NOMO-1 (cell line): Measurements from ENCODE around the gene ZNF92.
"Not testable (repeated sequence)": the region's sequence is repeated elsewhere in the genome, so short reads cannot be mapped to it uniquely, and the experiment has no call there.

ENCODE experiments used
- DNase-seq, 2 experiments: peaks; one replicate each; lab custom pipeline; 2025; ENCODE audit not compliant: unreplicated experiment in 2 of 2; lab: John Stamatoyannopoulos, UW

The ZNF92 gene

DNA sequence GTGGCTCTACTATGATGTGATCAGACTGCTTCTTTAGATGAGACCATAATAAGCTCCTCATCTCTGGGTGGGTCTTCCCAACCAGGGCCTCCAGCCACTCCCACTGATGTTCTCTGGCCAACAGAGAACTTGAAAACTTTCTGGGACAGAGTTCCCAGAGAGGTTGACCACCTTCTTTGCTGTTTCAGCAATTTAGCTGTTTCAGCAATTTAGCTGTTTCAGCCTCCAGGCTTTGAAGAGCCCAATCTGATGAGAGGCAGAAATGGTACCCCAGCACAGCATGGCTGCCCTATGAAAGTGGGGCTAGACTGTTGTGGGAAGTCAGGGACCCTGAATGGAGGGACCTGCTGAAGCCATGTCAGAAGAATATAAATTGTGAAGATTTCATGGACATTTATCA lies 49.0 kb downstream of the ZNF92 start:
- DNase-seq, result no peak

DNA sequence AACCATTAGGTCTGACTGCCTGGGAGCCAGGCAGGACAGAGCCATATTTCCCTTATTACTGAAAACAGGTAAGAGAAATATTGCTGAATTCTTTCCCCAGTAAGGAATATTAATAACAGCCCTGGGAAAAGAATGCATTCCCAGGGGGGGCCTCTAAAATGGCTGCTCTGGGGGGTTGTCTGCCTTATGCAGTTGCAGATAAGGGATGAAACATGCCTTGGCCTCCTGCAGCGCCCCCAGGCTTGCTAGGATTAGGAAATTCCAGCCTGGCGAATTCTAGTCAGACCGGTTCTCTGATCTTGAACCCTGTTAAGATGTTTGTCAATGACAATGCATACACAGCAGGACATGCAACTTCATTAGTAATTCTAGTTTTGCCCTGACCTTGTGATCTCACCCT lies 49.6 kb downstream of the ZNF92 start:
- not testable (repeated sequence) for DNase-seq

GRCh38 chr7:65429642-65430343 lies 56.1 kb downstream of the ZNF92 start:
- DNase-seq, result no peak

GRCh38 chr7:65430344-65431186 lies 56.9 kb downstream of the ZNF92 start:
- no peak for DNase-seq

DNA sequence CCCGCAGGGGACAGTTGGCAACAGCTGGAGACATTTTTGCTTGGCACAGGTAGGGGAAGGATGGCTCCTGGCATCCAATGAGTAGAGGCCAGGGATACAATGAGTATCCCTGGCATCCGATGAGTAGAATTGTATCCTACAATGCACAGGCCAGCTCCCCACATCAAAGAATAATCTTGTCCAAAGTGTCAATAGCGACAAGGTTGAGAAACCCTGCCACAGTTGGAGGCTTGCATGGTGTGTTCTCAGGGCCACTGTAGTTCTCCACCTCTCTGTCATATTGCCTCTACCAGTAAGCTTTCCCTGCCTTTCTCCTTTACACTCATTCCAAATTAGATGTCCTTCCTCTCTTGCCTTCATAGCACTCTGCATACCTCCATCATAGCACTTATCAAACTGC lies 60.7 kb downstream of the ZNF92 start:
- DNase-seq, result no peak

DNA sequence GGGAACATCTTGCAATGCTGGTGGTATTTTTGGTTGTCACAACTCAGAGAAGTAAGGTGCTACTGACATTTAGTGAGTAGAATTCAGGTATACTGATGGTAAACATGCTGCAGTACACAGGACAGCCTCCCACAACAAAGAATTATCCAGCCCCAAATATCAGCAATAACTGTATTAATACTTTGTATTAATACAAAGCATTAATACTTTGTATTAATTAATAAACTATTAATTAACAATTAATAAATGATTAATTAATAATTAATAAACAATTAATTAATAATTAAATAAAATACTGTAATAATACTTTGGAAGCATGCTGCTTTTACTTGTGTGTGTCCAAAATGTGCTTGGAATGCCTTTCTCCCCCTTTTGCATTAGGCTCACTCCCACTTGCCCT lies 62.5 kb downstream of the ZNF92 start:
- no peak for DNase-seq

DNA sequence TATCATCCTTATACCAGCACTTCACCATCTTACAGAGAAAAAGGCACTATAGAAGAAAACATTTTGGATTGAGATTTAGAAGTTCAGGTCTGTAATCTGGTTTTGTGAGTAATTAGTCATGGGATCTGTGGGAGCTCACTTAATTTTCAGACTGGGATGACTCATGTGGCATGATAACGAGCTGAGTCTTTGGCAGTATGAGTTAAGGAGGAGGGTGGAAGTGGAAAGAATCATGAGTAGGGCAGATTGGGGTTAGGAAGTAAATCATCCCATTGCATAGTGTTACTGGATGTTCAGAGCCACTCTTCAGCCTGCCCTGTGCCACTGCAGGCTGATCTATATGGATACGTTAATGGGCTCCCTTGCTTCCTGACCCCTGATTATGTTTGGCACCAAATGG lies 64.9 kb downstream of the ZNF92 start:
- no peak for DNase-seq

- DNase-seq, result no peak
These were observed 67.4 kb downstream of the ZNF92 start for GRCh38 chr7:65441010-65441409.

GRCh38 chr7:65444205-65444842 lies 70.7 kb downstream of the ZNF92 start:
- DNase-seq, result no peak

DNA sequence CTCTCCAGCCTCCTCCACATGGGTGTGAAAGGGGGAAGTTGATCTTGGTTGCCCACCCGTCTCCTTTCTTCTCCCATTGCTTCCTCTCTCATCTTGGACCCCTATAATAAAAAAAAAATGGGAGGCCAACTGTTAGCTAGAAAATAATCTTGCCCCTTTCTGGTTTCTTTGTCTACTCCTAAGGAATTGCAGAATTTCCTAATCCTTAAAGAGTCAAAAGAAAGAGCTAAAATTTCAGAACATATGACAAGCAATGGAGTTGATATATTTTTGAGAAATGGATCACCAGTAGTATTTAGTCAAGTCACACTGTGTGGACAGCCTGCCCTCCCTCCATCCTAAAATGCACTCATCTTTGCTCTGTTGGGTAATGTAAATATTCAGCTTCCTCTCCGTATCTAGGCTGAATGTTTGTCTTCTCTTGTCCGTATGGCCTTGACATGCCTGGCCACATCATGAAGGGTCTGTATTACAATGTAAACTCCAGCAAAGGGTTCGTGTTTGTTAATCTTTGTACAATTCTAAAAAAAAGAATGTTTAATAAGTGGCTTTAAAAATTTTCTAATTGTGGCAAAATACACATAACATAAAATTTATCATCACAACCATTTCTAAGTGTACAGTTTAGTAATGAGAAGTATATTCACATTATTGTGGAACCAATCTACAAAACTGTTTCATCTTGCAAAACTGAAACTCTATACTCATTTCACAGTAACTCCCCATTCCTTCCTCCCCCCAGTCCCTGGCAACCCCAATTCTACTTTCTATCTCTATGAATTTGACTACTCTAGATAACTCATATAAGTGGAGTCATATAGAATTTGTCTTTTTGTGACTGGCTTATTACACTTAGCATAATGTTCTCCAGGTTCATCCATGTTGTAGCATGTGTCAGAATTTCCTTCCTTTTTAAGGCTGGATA lies 71.5 kb downstream of the ZNF92 start:
- no peak for DNase-seq

DNA sequence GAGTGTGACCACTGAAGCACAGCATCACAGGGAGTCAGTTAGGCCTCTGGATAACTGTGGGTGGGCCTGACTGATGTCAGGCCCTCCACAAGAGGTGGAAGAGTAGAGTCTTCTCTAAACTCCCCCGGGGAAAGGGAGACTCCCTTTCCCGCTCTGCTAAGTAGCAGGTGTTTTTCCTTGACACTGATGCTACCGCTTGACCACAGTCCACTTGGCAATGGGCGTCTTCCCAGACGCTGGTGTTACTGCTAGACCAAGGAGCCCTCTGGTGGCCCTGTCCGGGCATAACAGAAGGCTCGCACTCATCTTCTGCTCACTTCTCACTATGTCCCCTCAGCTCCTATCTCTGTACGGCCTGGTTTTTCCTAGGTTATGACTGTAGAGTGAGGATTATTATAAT lies 73.4 kb downstream of the ZNF92 start:
- not testable (repeated sequence) for DNase-seq

- DNase-seq, result no peak
These were observed 75.3 kb downstream of the ZNF92 start for GRCh38 chr7:65448816-65449504.

GRCh38 chr7:65449505-65449852 lies 75.8 kb downstream of the ZNF92 start:
- no peak for DNase-seq
